Stimulated activated CD4-positive, alpha-beta T cell treated with anti-CD3 and anti-CD28 coated beads, Interleukin-1b, Interleukin-23, amount 100 ng/mL, for 1 hour (primary cell): Measurements from ENCODE around the gene SP140L.
"Not testable (repeated sequence)": the region's sequence is repeated elsewhere in the genome, so short reads cannot be mapped to it uniquely, and the experiment has no call there.

Source experiments
- DNase-seq, 2 donors: peaks; one replicate each; pipeline ENCODE4 v3.0.0-alpha.2; 2020; ENCODE audit warnings: low read depth in 2 of 2

Gene SP140L

DNA sequence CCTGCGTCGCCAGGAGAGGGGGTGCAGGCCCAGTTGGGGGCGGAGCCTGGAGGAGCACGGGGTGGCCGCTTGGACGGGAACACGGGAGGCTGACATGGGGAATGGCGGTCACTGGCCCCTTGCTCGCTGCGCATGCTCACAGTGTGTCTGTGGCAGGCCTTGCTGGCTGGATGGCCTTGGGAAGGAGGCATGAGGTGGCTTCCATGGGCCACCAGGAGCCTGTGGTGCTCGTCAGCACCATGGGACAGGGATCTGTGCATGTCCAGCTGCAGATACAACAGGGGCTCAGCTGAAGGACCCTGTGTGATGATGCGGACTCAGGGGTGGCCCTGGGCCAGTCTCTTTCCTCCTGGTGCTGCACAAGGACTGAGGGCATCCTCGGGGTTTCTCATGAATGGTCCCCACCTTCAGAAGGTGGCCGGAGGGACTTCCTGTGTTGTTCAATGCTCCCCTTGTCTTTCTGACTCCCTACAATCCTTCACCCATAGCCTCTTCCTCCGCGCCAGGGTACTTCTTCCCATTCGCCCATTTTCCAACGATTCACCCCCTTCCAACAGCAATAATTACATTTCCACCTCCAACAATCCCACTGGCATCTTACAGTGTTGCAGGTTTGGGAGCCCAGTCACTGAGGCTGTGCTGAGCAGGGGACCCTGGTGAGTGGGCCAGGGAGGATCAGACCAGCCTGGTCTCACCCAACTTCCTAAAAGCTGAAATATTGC, 3.4 kb upstream of the SP140L start:
- DNase-seq = no peak

DNA sequence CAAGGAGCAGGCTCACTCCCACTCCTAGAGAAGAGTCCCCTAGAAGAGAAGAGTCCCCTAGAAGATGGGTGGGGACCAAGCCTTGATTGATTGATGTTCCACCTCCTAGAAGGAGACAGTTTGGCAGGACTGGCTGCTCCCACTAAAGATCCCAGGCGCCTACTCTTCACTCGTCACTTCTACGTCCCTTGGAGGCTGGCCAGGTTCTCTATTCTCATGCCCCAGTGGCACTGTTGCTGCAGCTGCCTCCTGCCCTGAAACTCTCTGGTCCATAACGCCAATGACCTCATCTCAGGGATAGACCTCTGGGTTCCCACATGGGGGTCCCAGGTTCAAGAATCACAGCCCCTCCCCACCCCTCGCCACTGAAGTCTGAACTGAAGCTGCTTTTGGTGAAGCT, 2.5 kb upstream of the SP140L start:
- no peak for DNase-seq

DNA sequence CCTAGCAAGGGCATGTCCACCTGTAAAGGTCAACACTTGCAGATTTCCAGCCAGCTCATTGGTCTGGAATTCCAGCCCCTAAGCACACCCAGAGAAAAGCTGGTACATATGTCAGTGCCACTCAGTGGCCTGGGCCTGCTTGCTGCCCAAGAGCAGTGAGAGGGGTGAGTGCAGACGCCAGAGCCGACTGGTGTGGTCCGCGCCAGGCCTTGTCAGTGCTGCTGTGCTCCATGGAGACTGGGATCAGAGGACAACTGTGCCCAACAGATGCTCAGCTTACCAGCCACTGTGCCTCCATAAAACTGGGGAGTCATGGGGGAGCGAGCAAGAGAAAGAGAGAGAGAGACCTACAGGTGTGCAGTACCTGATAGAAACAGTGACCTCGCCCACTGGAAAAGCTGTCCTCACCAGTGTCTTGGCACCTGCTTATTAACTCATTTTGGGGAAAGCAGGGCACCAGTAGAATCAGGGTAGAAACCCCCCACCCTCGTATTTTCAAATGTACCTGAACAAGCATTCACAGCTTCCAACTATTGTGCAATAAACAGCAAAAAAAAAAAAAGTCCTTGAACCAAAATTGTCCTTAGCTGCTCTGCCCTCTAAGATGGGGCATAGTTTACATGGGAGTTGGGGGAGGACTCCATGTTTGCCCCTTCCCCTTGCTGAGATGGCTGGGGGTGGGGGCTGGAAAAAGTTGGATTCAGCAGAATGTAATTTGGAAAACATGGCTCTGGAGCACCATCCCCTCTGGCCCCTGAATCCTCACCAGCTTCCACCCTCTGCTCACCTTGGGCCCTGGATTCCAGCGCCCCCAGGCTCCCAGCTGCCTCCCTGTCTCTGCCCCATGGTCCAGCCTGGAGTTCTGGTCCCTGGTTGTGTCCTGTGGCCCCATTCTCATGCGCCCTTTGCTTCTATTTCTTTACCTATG, 1.4 kb upstream of the SP140L start:
- DNase-seq = no peak

DNA sequence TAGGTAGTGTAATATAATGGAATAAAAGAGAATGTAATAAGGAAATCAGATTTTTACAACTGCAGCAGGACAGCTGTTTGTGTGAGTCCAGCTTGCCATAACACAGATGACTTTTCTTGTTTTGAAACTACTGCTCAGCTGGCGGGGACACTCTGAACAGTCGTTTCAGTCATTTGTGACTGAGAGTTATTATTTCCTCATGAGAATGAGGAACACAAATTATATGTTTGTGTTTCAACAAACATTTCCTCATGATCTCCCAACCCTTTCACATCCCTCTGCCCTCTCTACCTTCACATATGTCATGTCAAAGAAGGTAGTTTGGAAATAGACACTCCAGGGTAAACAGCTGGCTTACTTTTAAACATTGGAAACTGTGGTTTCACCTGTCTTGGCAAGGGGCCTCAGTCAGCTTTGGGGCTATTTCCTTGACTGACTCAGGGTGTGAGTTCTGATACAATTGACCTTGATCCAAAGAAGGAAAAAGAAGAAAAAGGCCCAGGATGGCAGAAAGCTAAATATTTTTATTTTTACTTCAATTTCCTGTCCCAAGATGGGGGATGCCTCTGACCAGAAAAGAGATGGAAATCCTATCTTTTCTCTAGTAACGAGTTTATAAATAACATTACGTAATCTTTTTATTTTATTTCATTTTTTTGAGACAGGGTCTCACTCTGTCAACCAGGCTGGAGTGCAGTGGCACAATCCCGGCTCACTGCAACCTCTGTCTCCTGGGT, 593 bp downstream of the SP140L start:
- DNase-seq = no peak

DNA sequence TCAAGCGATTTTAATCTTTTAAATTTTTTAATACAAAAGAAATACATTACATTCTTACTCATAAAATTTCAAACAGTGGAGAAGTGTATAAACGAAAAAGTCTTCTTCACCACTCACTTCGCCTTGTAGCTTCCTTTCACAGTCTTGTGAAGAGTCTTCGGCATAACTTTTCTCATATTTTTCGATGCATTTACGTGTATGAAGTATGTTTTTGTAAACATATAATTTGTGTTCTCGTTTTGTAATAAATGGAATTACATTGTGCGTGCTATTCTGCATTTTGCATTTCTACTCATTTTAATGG, 1.1 kb downstream of the SP140L start:
- no peak for DNase-seq

DNA sequence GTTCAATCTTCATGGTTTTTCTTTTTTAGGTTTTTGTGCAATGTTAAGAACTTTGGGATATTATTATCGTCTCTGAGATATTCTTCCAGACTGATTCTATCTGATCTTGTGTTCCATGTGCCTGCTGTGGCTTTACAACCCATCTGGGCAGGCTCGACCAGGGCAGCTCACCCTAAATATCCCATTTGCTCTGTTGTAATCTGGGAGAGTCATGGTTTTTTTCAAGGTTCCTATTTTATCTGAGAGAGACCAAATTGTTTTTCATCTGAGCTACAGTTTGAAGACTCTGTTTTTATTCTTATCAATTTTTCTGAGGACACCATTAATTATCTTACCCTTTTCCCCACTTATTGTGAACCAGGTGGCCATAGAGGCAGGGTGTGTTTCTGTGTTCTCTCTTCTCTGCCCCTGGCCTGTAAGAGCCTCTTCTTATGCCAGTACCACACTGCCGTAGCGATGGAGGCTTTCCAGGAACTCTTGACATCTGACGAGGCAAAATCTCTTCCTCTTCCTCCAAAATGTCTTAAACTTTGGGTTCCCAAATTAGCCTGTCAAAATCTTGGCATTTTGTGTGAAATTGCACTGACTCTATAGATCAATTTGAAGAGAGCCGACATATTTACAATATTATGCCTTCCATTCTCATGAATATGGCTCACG, 3.1 kb downstream of the SP140L start:
- no peak for DNase-seq

DNA sequence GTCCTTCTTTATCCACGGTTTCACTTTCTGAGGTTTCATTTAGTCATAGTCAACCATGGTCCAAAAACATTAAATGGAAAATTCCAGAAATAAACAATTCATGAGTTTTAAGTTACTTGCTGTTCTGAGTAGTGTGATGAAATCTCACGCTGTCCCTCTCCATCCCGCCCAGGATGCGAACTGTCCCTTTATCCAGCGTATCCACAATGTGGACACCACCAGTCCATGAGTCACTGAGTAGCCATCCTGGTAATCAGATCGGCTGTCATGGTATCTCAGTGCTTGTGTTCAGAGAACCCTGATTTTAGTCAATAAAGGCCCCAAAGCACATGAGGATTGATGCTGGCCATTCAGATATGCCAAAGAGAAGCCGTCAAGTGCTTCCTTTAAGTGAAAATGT, 3.7 kb downstream of the SP140L start:
- no peak for DNase-seq

DNA sequence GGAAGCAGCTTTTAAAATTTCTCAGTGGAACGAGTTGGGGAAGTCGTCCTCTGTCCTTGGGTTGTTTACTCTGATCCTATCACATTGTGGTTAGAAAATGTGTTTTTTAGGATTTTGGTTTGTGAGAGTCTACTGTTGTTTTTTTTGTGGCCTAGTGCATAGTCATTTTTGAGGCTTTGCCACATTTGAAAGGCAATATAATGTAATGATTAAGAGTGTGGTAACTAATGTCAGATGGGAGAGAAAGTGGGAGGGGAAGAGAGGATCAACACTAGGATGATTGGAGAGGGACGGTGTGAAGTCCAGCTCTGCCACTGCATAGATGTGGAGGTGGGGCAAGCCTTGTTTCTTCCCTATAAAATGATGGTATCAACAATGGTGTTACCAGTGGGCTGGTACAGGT, 8.5 kb downstream of the SP140L start:
- DNase-seq = no peak

DNA sequence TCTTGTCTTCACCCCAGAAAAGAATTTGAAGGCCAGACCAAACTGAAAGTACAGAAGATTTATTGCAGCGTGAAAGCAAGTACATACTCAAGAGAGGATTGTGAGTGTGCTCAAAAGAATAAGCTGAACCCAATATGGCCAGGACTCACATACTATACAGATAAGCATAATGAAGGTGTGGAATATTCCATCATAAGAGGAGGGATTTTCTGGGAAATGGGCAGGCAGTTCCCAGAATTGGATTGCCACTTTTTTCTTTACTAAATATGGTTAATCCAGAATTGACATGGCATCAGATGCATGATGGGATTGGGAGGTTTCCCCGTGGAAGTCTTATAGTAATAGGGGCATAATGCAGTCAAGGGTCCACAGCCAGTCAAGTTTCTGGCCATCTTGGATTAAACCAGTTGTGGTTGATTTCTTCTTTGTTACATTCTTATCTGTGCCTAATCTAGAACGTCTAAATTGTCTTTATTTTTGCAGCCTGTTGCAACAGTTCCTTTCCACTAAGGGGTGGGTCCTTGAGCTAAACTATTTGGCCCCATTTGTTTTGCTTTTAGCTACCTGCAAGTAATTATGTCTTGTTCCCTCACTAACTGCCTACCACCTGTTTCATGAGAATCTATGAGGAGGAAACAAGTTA, 9.0 kb downstream of the SP140L start:
- no peak for DNase-seq

DNA sequence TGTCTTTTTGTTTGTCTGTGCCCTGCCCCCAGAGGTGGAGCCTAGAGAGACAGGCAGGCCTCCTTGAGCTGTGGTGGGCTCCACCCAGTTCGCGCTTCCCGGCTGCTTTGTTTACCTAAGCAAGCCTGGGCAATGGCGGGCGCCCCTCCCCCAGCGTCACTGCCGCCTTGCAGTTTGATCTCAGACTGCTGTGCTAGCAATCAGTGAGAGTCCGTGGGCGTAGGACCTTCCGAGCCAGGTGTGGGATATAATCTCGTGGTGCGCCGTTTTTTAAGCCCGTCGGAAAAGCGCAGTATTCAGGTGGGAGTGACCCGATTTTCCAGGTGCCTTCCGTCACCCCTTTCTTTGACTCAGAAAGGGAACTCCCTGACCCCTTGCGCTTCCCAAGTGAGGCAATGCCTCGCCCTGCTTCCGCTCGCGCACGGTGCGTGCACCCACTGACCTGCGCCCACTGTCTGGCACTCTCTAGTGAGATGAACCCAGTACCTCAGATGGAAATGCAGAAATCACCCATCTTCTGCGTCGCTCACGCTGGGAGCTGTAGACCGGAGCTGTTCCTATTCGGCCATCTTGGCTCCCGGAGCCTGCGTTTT, 15.0 kb downstream of the SP140L start:
- DNase-seq = not testable (repeated sequence)

DNA sequence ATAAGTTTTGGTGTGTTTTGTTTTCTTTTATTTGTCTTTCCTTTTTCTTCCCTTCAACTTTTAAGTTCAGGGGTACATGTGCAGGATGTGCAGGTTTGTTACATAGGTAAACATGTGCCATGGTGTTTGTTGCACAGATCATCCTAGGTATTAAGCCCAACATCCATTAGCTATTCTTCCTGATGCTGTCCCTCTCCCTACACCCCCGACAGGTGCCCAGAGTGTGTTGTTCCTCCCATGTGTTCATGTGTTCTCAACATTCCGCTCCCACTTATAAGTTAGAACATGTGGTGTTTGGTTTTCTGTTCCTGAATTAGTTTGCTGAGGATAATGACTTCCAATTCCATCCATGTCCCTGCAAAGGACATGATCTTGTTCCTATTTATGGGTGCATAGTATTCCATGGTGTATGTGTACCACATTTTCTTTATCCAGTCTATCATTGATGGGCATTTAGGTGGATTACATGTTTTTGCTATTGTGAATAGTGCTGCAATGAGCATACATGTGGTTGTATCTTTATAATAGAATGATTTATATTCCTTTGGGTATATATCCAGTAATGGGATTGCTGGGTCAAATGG, 16.1 kb downstream of the SP140L start:
- DNase-seq = not testable (repeated sequence)

DNA sequence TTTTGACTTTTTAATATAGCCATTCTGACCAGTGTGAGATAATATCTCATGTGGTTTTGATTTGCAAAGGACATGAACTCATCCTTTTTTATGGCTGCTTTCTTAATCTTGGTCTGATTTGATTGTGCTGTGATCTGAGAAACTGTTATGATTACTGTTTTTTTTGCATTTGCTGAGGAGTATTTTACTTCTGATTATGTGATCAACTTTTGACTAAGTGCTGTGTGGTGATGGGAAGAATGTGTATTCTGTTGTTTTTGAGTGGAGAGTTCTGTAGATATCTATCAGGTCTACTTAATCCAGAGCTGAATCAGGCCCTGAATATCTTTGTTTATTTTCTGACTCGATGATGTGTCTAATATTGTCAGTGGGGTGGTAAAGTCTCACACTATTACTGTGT, 16.8 kb downstream of the SP140L start:
- no peak for DNase-seq

DNA sequence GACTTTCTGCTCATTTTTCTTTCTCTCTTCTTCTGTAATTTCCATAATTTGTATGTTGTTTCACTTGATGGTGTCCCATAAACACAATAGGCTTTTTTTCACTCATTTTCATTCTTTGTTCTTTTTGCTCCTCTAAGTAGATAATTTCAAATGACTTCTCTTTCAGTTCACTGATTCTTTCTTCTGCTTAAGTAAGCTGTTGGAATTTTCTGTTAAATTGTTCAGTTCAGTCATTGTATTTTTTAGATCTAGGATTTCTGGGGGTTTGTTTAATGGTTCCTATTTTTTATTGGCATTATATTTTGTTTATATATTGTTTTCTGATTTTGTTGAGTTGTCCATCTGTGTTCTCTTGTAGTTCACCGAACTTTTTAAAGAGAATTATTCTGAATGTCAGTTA, 19.5 kb downstream of the SP140L start:
- DNase-seq = no peak

DNA sequence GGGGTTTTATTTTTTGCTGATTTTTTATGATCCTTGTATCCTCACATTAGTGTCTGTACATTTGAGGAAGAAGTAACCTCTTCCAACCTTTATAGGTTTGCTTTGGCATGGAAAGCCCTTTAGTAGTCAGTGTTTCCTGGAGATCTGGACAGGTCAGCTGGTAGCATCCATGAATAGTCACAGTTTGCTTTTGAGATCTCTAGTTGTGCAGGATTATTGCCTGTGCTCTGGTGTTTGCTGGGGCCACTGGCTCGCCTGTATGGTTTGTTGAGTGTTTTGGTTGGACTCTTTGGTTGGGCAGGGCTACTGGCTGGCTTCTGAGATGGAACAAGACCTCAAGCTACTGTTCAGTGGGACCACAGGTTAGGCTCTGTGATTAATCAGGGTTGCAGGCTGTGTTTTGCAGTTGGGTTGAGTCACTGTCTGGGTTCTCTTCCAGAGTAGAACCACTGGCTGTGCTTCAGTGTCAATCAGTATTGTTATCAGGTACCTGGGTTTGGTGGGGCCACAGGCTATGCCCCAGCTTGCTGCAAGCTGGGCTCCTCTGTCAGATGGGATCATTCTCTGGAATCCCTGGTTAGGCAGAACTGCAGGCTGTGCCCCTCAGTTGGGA, 20.0 kb downstream of the SP140L start:
- no peak for DNase-seq

DNA sequence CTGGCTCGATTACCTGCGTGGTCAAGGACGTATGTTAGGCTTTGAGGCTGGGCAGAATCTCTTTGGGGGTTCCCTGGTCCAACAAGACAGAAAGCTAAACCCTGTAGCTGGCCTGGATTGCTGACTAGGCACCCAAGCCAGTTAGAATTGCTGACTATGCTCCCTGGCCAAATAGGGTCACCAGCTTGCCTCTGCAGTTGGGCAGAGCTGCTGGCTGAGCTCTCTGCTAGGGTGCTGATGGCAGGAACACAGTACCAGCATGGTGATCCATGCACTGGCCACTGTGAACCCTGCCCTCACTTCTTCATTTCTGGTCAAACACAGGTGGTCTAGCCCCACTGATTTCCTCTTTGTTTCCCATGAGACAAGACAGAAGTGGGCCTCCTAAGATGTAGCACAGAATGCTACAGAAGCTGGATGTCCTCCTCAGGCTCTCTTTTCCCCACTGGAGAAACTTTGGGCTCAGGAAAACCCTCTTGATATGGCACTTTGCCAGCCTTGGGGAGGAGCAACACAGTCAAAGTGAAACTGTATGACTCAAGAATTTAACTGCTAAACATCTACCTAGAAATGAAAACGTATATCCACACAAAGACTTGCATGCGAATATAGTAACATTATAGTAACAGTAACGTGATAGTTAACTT, 20.8 kb downstream of the SP140L start:
- DNase-seq = no peak

DNA sequence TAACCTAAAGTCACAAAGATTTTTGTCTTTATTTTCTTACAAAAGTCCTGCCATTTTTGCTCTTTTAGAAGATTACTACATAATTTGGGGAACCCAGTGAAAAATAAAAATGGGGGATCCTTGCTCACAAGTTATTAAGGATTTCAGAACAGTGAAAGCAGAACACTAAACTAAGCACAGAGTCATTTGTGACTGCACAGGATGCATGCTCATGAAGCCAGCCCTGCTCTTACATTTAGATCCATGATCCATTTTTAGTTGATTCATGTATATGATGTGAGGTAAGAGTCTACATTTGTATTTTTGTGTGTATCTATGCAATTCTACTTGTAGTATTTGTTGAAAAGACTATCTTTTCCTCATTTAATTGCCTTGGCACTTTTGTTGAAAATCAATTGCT, 21.8 kb downstream of the SP140L start:
- DNase-seq = no peak

DNA sequence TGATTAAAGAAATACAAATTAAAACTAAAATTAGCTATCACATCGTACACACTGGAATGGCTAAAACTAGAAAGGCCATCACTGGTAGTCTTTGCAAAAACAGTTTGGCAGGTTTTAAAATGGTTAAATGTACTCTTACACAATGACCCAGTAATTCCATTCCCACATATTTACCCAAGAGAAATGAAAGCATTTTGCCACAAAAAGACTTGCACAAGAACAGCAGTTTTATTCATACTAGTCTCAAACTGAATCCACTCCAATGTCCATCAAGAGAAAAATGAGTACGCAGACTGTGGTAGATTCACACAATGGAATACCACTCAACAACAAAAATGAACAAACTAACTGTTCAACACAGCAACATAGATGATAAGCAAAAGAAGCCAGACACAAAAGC, 29.1 kb downstream of the SP140L start:
- no peak for DNase-seq

DNA sequence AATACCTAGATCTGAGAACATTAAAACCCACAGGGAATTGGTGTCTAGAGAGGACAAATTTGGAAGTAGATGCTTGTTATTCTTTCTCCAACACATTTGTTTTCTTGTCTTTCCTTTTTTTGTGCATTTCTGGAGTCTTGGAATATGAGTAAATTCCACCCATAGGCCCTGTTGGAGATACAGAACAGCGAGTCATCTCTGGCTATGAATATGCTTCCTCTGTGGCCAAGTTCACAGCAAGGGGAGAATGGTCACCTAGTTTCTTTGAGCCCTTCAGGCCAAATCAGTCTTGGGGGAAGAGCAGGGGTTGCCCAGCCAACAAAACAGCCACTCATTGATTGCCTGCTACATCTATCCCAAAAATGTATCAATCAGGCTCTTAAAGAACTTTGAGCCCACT, 31.3 kb downstream of the SP140L start:
- DNase-seq = no peak

DNA sequence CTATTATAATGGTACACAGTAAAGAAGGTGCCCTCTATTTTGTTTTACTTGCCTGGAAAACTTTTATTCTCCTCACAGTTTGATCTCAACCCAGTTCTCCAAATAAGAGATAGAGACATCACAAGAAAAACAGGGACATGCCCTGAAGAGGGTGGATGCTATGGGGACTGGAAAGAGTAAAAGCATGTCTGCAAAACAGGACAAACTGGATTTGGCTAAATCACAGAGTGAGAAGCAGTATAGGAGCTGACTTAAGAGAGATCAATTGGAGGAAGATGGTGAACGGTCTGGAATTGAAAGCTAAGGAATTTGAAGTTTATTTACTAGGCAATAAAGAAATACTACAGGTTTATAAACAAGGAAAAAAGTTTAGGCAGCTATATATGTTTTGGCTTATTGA, 33.0 kb downstream of the SP140L start:
- no peak for DNase-seq
